C1 segment of cervical spinal cord (tissue), 14 donors: ENCODE results near the gene RTEL1.
A peak's percentile ranks its signal among the peaks of the same experiment; 100 is the strongest.
"Not testable (repeated sequence)": the region's sequence is repeated elsewhere in the genome, so short reads cannot be mapped to it uniquely, and the experiment has no call there.

ENCODE experiments used
- DNase-seq, 14 donors: peaks; one replicate each; lab custom pipeline; 2025; lab: John Stamatoyannopoulos, UW

Gene RTEL1

GRCh38 chr20:63627129-63627750 is 30.9 kb upstream of the RTEL1 start:
- DNase-seq: peak in 13 of 14 donors; percentile 35 to 96 (median 84)

- DNase-seq: peak in 2 of 14 donors; percentile 41 to 48
Observed at GRCh38 chr20:63627751-63628245, 30.3 kb upstream of the RTEL1 start.

GRCh38 chr20:63628246-63628975 is 29.7 kb upstream of the RTEL1 start:
- peak in 5 of 14 donors; percentile 9 to 73 (median 41) for DNase-seq

- DNase-seq: not testable (repeated sequence)
Observed at GRCh38 chr20:63630956-63631355, 27.2 kb upstream of the RTEL1 start.

GRCh38 chr20:63631426-63631825 is 26.7 kb upstream of the RTEL1 start:
- DNase-seq: not testable (repeated sequence)

GRCh38 chr20:63633732-63634131 is 24.4 kb upstream of the RTEL1 start:
- DNase-seq: no peak

GRCh38 chr20:63635431-63636141 is 22.5 kb upstream of the RTEL1 start:
- DNase-seq: peak in 2 of 14 donors; percentile 15 to 22

- DNase-seq: peak in 1 of 14 donors; percentile 97
Observed at GRCh38 chr20:63636752-63637628, 21.1 kb upstream of the RTEL1 start.

GRCh38 chr20:63639093-63639975 is 18.8 kb upstream of the RTEL1 start:
- DNase-seq: no peak

GRCh38 chr20:63640086-63640485 is 18.0 kb upstream of the RTEL1 start:
- no peak for DNase-seq

GRCh38 chr20:63640686-63641085 is 17.4 kb upstream of the RTEL1 start:
- DNase-seq: not testable (repeated sequence)

- peak in 1 of 14 donors; percentile 46 for DNase-seq
Observed at GRCh38 chr20:63641146-63641791, 16.8 kb upstream of the RTEL1 start.

GRCh38 chr20:63641792-63642523 is 16.2 kb upstream of the RTEL1 start:
- peak; percentile 37 to 93 (median 82) for DNase-seq

GRCh38 chr20:63642527-63643247 is 15.4 kb upstream of the RTEL1 start:
- DNase-seq: no peak

GRCh38 chr20:63643499-63643898 is 14.6 kb upstream of the RTEL1 start:
- DNase-seq: no peak

GRCh38 chr20:63643946-63644345 is 14.2 kb upstream of the RTEL1 start:
- no peak for DNase-seq

- DNase-seq: no peak
Observed at GRCh38 chr20:63645218-63645617, 12.9 kb upstream of the RTEL1 start.

- DNase-seq: no peak
Observed at GRCh38 chr20:63648190-63648589, 9.9 kb upstream of the RTEL1 start.
